Ovary (tissue), 3 donors: ENCODE measurements around the gene PLEK.

Source experiments
- EP300 ChIP-seq: sonication (generic); formaldehyde crosslinking; IDR thresholded peaks from one replicate; pipeline ENCODE4 v1.6.1; 2017; ENCODE audit warnings: antibody characterized with exemption
- POLR2A ChIP-seq: fragments of 450-650 bp; IDR thresholded peaks from one replicate; pipeline ENCODE4 v1.6.1; 2017; ENCODE audit warnings: antibody characterized with exemption, mild to moderate bottlenecking, moderate library complexity
- TF ChIP-seq, protein P1 (sequence below), 3 donors: fragments of 450-650 bp in 2 of 3; fragments of 200-600 bp in 1 of 3; IDR thresholded peaks; one replicate each; pipeline versions ENCODE4 v1.5.1 to v1.8.0; 2016 to 2022; ENCODE audit warnings: antibody characterized with exemption in 3 of 3, mild to moderate bottlenecking in 1 of 3
- donor health status: DM: no; HTN: no; CAD: no.

DNA sequence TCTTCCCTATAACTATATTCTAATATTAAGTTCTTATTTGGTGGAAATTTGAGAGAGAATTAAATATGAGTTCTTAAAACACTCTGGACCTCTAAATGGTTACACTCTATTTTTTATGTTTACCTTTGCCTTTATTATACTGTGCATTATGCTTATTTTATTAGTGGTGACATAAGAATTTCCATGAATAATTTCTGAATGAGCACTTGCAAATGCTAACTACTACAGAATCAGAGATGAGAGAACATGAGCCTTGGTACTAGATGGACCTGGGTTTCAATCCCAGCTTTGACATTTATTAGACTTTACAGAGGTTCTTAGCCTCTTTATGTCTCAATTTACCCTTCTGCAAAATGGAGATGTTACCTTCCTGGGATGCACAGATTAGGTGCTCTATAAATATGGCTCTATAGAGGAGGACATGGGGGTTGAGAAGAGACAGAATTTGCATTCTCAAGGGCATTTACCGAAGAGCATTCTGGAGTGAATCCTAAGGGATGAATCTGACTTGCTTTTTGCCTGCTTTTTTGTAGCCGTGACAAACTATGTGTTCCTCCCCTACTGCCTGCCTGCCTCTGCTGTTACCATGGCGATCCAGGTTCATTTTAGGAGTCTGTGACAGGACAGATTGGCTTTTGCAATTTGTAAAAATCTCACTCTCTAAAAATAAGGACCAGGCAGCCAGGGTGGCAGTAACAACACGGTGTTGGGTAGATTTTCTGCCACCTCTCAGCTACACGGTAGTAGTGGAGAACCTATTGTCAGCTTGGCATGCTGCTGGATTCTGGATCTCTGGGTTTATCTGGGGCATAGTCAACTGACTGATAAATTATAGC is 24.6 kb upstream of the PLEK start:
- TF ChIP-seq, protein P1, sequence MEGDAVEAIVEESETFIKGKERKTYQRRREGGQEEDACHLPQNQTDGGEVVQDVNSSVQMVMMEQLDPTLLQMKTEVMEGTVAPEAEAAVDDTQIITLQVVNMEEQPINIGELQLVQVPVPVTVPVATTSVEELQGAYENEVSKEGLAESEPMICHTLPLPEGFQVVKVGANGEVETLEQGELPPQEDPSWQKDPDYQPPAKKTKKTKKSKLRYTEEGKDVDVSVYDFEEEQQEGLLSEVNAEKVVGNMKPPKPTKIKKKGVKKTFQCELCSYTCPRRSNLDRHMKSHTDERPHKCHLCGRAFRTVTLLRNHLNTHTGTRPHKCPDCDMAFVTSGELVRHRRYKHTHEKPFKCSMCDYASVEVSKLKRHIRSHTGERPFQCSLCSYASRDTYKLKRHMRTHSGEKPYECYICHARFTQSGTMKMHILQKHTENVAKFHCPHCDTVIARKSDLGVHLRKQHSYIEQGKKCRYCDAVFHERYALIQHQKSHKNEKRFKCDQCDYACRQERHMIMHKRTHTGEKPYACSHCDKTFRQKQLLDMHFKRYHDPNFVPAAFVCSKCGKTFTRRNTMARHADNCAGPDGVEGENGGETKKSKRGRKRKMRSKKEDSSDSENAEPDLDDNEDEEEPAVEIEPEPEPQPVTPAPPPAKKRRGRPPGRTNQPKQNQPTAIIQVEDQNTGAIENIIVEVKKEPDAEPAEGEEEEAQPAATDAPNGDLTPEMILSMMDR (IDR thresholded peaks at IDR 0.05) = no peak
- no peak for TF ChIP-seq POLR2A
- TF ChIP-seq EP300 = no peak
